ENCODE measurements around the gene CDH15. TPM values are rescaled to one million over a fixed set of nuclear protein-coding genes. Genes with fewer than 3 reads are reported as not detected.

The CDH15 gene
- total RNA-seq, 3 donors from 2014 or later (not counting 1 experiment from before 2014, with no cell fraction given), result 0.20 TPM; not detected in 2

DNA sequence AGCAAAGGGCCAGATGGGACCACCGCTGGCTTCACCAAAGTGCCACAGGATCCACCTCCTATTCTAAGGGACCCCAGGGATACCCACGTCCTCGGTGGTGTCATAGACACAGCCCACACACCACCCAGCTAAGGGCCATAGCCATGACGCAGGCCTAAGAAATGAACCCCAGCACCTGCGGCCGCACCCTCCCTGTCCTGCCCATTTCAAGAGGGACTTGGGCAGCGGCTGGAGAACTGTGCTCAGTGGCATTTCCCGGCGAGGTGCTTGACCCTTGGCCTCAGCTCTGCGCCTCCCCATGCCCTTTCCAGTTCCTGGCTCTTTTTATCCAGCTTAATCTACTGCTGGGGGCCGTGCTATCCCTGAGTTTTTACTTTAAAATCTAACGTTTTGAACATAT is 73.2 kb downstream of the CDH15 start:
- Mint-ChIP-seq H3K9me3 (peaks cover 0 to under 1% of the 10 kb centered on the region in 2 donors), H3K4me1 (peaks cover 6 to 29% of the 10 kb centered on the region in 2 donors), H3K36me3 (no peaks in the 10 kb centered on the region), H3K27ac (no peak overlapping the region), H3K4me3 (no peak overlapping the region), H3K27me3 (ENCODE audit: low read depth in 2 of 2) (no peaks in the 10 kb centered on the region)
- Histone ChIP-seq H3K4me1 (ENCODE audit: control insufficient read depth, insufficient read depth, low read length) (peaks cover 30% of the 10 kb centered on the region), H3K9me3 (ENCODE audit: control insufficient read depth, insufficient read depth, low read length) (peaks cover 3% of the 10 kb centered on the region), H3K27ac (ENCODE audit: low read length) (no peak overlapping the region), H3K4me3 (ENCODE audit: low read length) (no peak overlapping the region), H3K27me3 (ENCODE audit: control insufficient read depth, insufficient read depth, low read length) (no peaks in the 10 kb centered on the region), H3K36me3 (ENCODE audit: control insufficient read depth, insufficient read depth, low read length) (no peaks in the 10 kb centered on the region)
- intact Hi-C loops (cut with micrococcal nuclease), result loop anchor here (10.0 kb wide), 1 partner anchor 70 kb away; no protein-coding TSS in a partner anchor
- no peak for DNase-seq
- 77% methylated on average over 11 of the region's 12 CpGs for WGBS (ENCODE audit: insufficient coverage)
- ATAC-seq, result no peak
- TF ChIP-seq, protein P1, sequence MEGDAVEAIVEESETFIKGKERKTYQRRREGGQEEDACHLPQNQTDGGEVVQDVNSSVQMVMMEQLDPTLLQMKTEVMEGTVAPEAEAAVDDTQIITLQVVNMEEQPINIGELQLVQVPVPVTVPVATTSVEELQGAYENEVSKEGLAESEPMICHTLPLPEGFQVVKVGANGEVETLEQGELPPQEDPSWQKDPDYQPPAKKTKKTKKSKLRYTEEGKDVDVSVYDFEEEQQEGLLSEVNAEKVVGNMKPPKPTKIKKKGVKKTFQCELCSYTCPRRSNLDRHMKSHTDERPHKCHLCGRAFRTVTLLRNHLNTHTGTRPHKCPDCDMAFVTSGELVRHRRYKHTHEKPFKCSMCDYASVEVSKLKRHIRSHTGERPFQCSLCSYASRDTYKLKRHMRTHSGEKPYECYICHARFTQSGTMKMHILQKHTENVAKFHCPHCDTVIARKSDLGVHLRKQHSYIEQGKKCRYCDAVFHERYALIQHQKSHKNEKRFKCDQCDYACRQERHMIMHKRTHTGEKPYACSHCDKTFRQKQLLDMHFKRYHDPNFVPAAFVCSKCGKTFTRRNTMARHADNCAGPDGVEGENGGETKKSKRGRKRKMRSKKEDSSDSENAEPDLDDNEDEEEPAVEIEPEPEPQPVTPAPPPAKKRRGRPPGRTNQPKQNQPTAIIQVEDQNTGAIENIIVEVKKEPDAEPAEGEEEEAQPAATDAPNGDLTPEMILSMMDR (IDR thresholded peaks at IDR 0.05), result no peak

Other genes with a start within 250 kb of the CDH15 start
- gene CBFA2T3, start 194.5 kb upstream of the CDH15 start, total RNA-seq, result 1 to 10 TPM; 2.5 to 7.8 (median 4.2) TPM
- 10 to 100 TPM; 45.0 to 71.4 (median 51.6) TPM for gene ACSF3, start 77.9 kb upstream of the CDH15 start, total RNA-seq
- gene SLC22A31, start 28.8 kb downstream of the CDH15 start, total RNA-seq, result under 1 TPM in 1 of 3 donors, not detected in 2; 0.75 TPM
- gene ZNF778, start 46.0 kb downstream of the CDH15 start, total RNA-seq, result 10 to 100 TPM in 2 of 3 donors, 1 to 10 TPM in 1; 7.0 to 14.1 (median 11.8) TPM